A673 (cell line): ENCODE data around the gene SLC34A2. TPM values are rescaled to one million over a fixed set of nuclear protein-coding genes. Genes with fewer than 3 reads are reported as not detected.
"Not testable (repeated sequence)": the region's sequence is repeated elsewhere in the genome, so short reads cannot be mapped to it uniquely, and the experiment has no call there.

Experiments
- BruUV-seq: library from RNA; stranded (reverse); fragments of 400-500 nt; replicated peaks from 2 replicates; lab custom pipeline; 2021; lab: Mats Ljungman, UMichigan
- CTCF ChIA-PET: fragments of 300-600 bp; sonication (Branson Sonifier 250); formaldehyde crosslinking; loops from one replicate; lab custom pipeline; 2022; ENCODE audit warnings: antibody characterized with exemption; lab: Charles Lee
- POLR2A ChIA-PET: fragments of 300-600 bp; sonication (Branson Sonifier 250); formaldehyde crosslinking; loops from one replicate; lab custom pipeline; 2022; ENCODE audit warnings: antibody characterized with exemption; ENCODE audit not compliant: low non-redundant PET; lab: Charles Lee
- DNase-seq: peaks from one replicate; pipeline ENCODE4 v3.0.0-alpha.2; 2015; ENCODE audit warnings: low spot score
- H3K27ac ChIP-seq: fragments of 200-600 bp; sonication (generic); 2 replicates; pipeline ENCODE4 v1.5.1; 2016; ENCODE audit warnings: mixed run types, low read depth, mild to moderate bottlenecking, mixed read lengths, antibody characterized with exemption, low read length; ENCODE audit not compliant: poor library complexity, severe bottlenecking
- H3K27me3 ChIP-seq: fragments of 200-600 bp; sonication (generic); replicated peaks from 2 replicates; pipeline ENCODE4 v1.6.1; 2017; ENCODE audit warnings: mixed run types, low read depth, mild to moderate bottlenecking, mixed read lengths, antibody characterized with exemption, low read length; ENCODE audit not compliant: insufficient read depth, poor library complexity
- H3K36me3 ChIP-seq: fragments of 200-600 bp; sonication (generic); 2 replicates; pipeline ENCODE4 v1.6.1; 2016; ENCODE audit warnings: mixed run types, mild to moderate bottlenecking, mixed read lengths, antibody characterized with exemption, low read length; ENCODE audit not compliant: insufficient read depth, poor library complexity, severe bottlenecking
- H3K4me1 ChIP-seq: fragments of 200-600 bp; sonication (generic); 2 replicates; pipeline ENCODE4 v1.6.1; 2017; ENCODE audit warnings: mixed run types, mild to moderate bottlenecking, mixed read lengths, antibody characterized with exemption, low read length; ENCODE audit not compliant: insufficient read depth, poor library complexity, severe bottlenecking
- H3K4me3 ChIP-seq: fragments of 200-600 bp; sonication (generic); 2 replicates; pipeline ENCODE4 v1.5.1; 2016; ENCODE audit warnings: low read depth, mixed run types, mild to moderate bottlenecking, mixed read lengths, low read length; ENCODE audit not compliant: poor library complexity, severe bottlenecking
- H3K9me3 ChIP-seq: fragments of 200-600 bp; sonication (generic); 2 replicates; pipeline ENCODE4 v1.6.1; 2016; ENCODE audit warnings: mixed run types, low read depth, mild to moderate bottlenecking, mixed read lengths, antibody characterized with exemption, low read length; ENCODE audit not compliant: poor library complexity, severe bottlenecking
- EZH2 ChIP-seq: fragments of 200-600 bp; sonication (generic); IDR thresholded peaks from 2 replicates; pipeline ENCODE4 v1.6.1; 2017; ENCODE audit warnings: borderline replicate concordance, low read depth, mild to moderate bottlenecking, mixed read lengths, antibody characterized with exemption, low read length; ENCODE audit not compliant: poor library complexity, severe bottlenecking
- intact Hi-C: fragments of 100-400 bp; cut with micrococcal nuclease; formaldehyde crosslinking; loops from one replicate; pipeline ENCODE4 v1.10.0; 2022; ENCODE audit not compliant: unreplicated experiment
- total RNA-seq: library from RNA; stranded (reverse); gene quantifications from 2 replicates; pipeline ENCODE4 v1.2.3, GENCODE V29; 2021
- TF ChIP-seq, protein P1 (sequence below): fragments of 300-800, 200-600 bp; sonication (generic); conservative IDR thresholded peaks from 2 replicates; pipeline ENCODE4 v1.5.1; 2017; ENCODE audit warnings: low read depth, mild to moderate bottlenecking, antibody characterized with exemption, low read length, moderate library complexity, mixed read lengths

The SLC34A2 gene
- total RNA-seq, 1 experiment from 2014 or later: 0.06 TPM

DNA sequence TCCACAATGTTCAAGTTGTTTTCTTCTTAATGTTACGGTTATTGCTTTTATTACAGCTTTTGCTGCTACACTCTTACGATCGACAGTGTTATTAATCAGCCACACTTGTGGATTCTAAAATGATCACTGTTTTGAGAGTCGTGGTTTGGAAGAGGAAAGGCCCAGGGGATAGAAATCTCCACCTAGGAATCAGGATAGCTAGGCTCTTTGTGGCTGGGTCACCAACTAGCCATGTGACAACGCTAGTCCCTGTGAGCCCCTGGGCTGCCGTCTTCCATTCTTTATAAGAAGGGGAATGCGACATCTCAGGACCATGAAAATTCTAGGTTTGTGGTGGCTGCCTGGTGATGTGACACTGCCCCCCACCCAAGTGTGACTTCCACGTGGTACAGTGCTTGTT lies 380 bp downstream of the SLC34A2 start:
- ChIA-PET CTCF (no interaction called here), POLR2A (no interaction called here)
- Histone ChIP-seq H3K36me3 (no peaks in the 10 kb centered on the region), H3K27ac (no peak overlapping the region), H3K27me3 (peaks cover 19% of the 10 kb centered on the region), H3K4me3 (no peak overlapping the region), H3K4me1 (no peaks in the 10 kb centered on the region), H3K9me3 (no peaks in the 10 kb centered on the region)
- TF ChIP-seq, protein P1, sequence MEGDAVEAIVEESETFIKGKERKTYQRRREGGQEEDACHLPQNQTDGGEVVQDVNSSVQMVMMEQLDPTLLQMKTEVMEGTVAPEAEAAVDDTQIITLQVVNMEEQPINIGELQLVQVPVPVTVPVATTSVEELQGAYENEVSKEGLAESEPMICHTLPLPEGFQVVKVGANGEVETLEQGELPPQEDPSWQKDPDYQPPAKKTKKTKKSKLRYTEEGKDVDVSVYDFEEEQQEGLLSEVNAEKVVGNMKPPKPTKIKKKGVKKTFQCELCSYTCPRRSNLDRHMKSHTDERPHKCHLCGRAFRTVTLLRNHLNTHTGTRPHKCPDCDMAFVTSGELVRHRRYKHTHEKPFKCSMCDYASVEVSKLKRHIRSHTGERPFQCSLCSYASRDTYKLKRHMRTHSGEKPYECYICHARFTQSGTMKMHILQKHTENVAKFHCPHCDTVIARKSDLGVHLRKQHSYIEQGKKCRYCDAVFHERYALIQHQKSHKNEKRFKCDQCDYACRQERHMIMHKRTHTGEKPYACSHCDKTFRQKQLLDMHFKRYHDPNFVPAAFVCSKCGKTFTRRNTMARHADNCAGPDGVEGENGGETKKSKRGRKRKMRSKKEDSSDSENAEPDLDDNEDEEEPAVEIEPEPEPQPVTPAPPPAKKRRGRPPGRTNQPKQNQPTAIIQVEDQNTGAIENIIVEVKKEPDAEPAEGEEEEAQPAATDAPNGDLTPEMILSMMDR: no peak
- no peak for DNase-seq
- BruUV-seq: no TSS peak
- intact Hi-C loops: no loop called here

GRCh38 chr4:25658357-25658771 lies 2.7 kb downstream of the SLC34A2 start:
- H3K4me3 ChIP-seq: no peak overlapping the region
- CTCF ChIA-PET: no interaction called here
- POLR2A ChIA-PET: no interaction called here

DNA sequence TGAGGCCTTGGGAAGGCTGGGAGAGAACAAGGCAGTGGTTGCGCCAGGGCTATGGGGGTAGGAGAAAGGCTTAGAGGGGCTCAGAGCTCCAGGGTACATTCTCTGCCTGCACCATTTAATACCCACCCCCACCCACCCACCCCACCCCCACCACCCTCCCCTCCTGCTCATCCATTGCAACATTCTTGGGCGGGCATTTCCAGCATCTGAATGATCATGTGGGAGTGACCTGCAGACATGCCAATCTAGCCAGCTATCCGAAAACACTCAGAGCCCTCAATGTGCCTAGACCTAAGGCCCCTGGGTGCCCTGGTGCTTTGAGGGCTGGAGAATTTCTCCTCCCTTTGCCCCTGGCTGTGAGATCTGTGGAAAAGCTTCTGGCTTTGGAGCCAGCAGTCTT lies 3.1 kb downstream of the SLC34A2 start:
- Histone ChIP-seq H3K9me3 (no peaks in the 10 kb centered on the region), H3K27me3 (peaks cover 19% of the 10 kb centered on the region), H3K4me1 (no peaks in the 10 kb centered on the region), H3K27ac (no peak overlapping the region), H3K36me3 (no peaks in the 10 kb centered on the region), H3K4me3 (no peak overlapping the region)
- no TSS peak for BruUV-seq
- ChIA-PET POLR2A (no interaction called here), CTCF (no interaction called here)
- TF ChIP-seq EZH2: no peak
- TF ChIP-seq, protein P1: no peak
- DNase-seq: no peak
- intact Hi-C loops: no loop called here

More at GRCh38 chr4:25658357-25658771, 2.7 kb downstream of the SLC34A2 start:
- no TSS peak for BruUV-seq
- Histone ChIP-seq H3K4me1 (no peaks in the 10 kb centered on the region), H3K36me3 (no peaks in the 10 kb centered on the region), H3K27me3 (peaks cover 19% of the 10 kb centered on the region), H3K27ac (no peak overlapping the region), H3K9me3 (no peaks in the 10 kb centered on the region)
- intact Hi-C loops: no loop called here
- no peak for TF ChIP-seq EZH2
- TF ChIP-seq, protein P1: no peak
- no peak for DNase-seq

- H3K9me3 ChIP-seq, H3K27me3 ChIP-seq, H3K36me3 ChIP-seq, POLR2A ChIA-PET, CTCF ChIA-PET, H3K27ac ChIP-seq, intact Hi-C loops, BruUV-seq, DNase-seq, H3K4me1 ChIP-seq, H3K4me3 ChIP-seq: not testable (repeated sequence)
Measured at GRCh38 chr4:25661441-25661840, 5.8 kb downstream of the SLC34A2 start.
